Central memory CD8-positive, alpha-beta T cell (primary cell): ENCODE results near the gene DOCK1.

Experiments used
- ATAC-seq: fragments of 150-1000 bp; cut with Tn5 transposase; replicated peaks from 2 replicates; pipeline ENCODE4 v1.10.0; 2022; ENCODE audit warnings: mild to moderate bottlenecking, moderate FRiP score, moderate number of reproducible peaks; ENCODE audit not compliant: poor library complexity, severe bottlenecking; ENCODE audit errors: extremely low read depth
- DNase-seq, 2 donors: peaks; one replicate each; pipeline ENCODE4 v3.0.0; 2021; ENCODE audit warnings: low spot score in 2 of 2
- H3K27ac Mint-ChIP-seq: one replicate; pipeline ENCODE4 v1.8.0; 2022; ENCODE audit warnings: low read depth, mild to moderate bottlenecking, moderate library complexity, mixed read lengths
- H3K27me3 Mint-ChIP-seq: one replicate; pipeline ENCODE4 v1.8.0; 2022; ENCODE audit warnings: mixed read lengths
- H3K36me3 Mint-ChIP-seq: one replicate; pipeline ENCODE4 v1.8.0; 2022; ENCODE audit warnings: mild to moderate bottlenecking, moderate library complexity, mixed read lengths; ENCODE audit not compliant: insufficient read depth
- H3K4me1 Mint-ChIP-seq: one replicate; pipeline ENCODE4 v1.8.0; 2022; ENCODE audit warnings: mixed read lengths
- H3K4me3 Mint-ChIP-seq: one replicate; pipeline ENCODE4 v1.8.0; 2022; ENCODE audit warnings: mild to moderate bottlenecking, moderate library complexity, mixed read lengths
- H3K9me3 Mint-ChIP-seq: one replicate; pipeline ENCODE4 v1.8.0; 2022; ENCODE audit warnings: mixed read lengths

The DOCK1 gene

GRCh38 chr10:127234306-127234800 is 329.1 kb downstream of the DOCK1 start:
- DNase-seq (no peak), ATAC-seq (no peak)
- Mint-ChIP-seq H3K4me1 (no peaks in the 10 kb centered on the region), H3K4me3 (no peak overlapping the region), H3K27me3 (no peaks in the 10 kb centered on the region), H3K36me3 (no peaks in the 10 kb centered on the region), H3K9me3 (no peaks in the 10 kb centered on the region), H3K27ac (no peak overlapping the region)

GRCh38 chr10:127236266-127236665 is 331.0 kb downstream of the DOCK1 start:
- H3K9me3 Mint-ChIP-seq = no peaks in the 10 kb centered on the region
- H3K27ac Mint-ChIP-seq = no peak overlapping the region
- ATAC-seq (no peak), DNase-seq (no peak)
- no peaks in the 10 kb centered on the region for H3K4me1 Mint-ChIP-seq
- H3K4me3 Mint-ChIP-seq = no peak overlapping the region
- H3K27me3 Mint-ChIP-seq = peaks cover 3% of the 10 kb centered on the region
- H3K36me3 Mint-ChIP-seq = no peaks in the 10 kb centered on the region

- Mint-ChIP-seq H3K36me3 (peaks cover 1% of the 10 kb centered on the region), H3K4me1 (no peaks in the 10 kb centered on the region), H3K27me3 (peaks cover 8% of the 10 kb centered on the region), H3K9me3 (no peaks in the 10 kb centered on the region), H3K27ac (no peak overlapping the region), H3K4me3 (no peak overlapping the region)
- DNase-seq = no peak
- no peak for ATAC-seq
Observed at GRCh38 chr10:127242914-127243313, 337.7 kb downstream of the DOCK1 start.

- Mint-ChIP-seq H3K27me3 (peaks cover 8% of the 10 kb centered on the region), H3K36me3 (peaks cover 1% of the 10 kb centered on the region), H3K27ac (no peak overlapping the region), H3K4me1 (no peaks in the 10 kb centered on the region), H3K4me3 (no peak overlapping the region), H3K9me3 (no peaks in the 10 kb centered on the region)
- DNase-seq (no peak), ATAC-seq (no peak)
Observed at GRCh38 chr10:127243490-127244272, 338.5 kb downstream of the DOCK1 start.

GRCh38 chr10:127245456-127245855 is 340.2 kb downstream of the DOCK1 start:
- no peaks in the 10 kb centered on the region for H3K9me3 Mint-ChIP-seq
- no peak overlapping the region for H3K27ac Mint-ChIP-seq

GRCh38 chr10:127250031-127250430 is 344.8 kb downstream of the DOCK1 start:
- DNase-seq (no peak), ATAC-seq (no peak)
- Mint-ChIP-seq H3K27me3 (no peaks in the 10 kb centered on the region), H3K4me3 (no peak overlapping the region), H3K4me1 (peaks cover 13% of the 10 kb centered on the region), H3K36me3 (peaks cover 1% of the 10 kb centered on the region), H3K27ac (no peak overlapping the region), H3K9me3 (no peaks in the 10 kb centered on the region)

More at GRCh38 chr10:127245456-127245855, 340.2 kb downstream of the DOCK1 start:
- no peak for ATAC-seq
- Mint-ChIP-seq H3K4me3 (no peak overlapping the region), H3K36me3 (peaks cover 1% of the 10 kb centered on the region), H3K27me3 (peaks cover 8% of the 10 kb centered on the region), H3K4me1 (no peaks in the 10 kb centered on the region)
- no peak for DNase-seq

GRCh38 chr10:127252818-127253217 is 347.6 kb downstream of the DOCK1 start:
- H3K27ac Mint-ChIP-seq = no peak overlapping the region
- no peak for DNase-seq
- H3K36me3 Mint-ChIP-seq = no peaks in the 10 kb centered on the region
- no peaks in the 10 kb centered on the region for H3K9me3 Mint-ChIP-seq
- H3K4me3 Mint-ChIP-seq = no peak overlapping the region
- no peaks in the 10 kb centered on the region for H3K27me3 Mint-ChIP-seq
- peaks cover 13% of the 10 kb centered on the region for H3K4me1 Mint-ChIP-seq
- no peak for ATAC-seq

- H3K27ac Mint-ChIP-seq = no peak overlapping the region
- no peaks in the 10 kb centered on the region for H3K27me3 Mint-ChIP-seq
- H3K4me3 Mint-ChIP-seq = peak overlapping the region; percentile 59
- H3K9me3 Mint-ChIP-seq = no peaks in the 10 kb centered on the region
- peak; percentile 66 for ATAC-seq
- H3K36me3 Mint-ChIP-seq = no peaks in the 10 kb centered on the region
- no peak for DNase-seq
- H3K4me1 Mint-ChIP-seq = peaks cover 13% of the 10 kb centered on the region
Observed at GRCh38 chr10:127254276-127254675, 349.0 kb downstream of the DOCK1 start.

- Mint-ChIP-seq H3K4me3 (no peak overlapping the region), H3K4me1 (peaks cover 18% of the 10 kb centered on the region), H3K27me3 (no peaks in the 10 kb centered on the region), H3K9me3 (peaks cover 18% of the 10 kb centered on the region), H3K27ac (no peak overlapping the region), H3K36me3 (no peaks in the 10 kb centered on the region)
- DNase-seq = no peak
- no peak for ATAC-seq
Observed at GRCh38 chr10:127257395-127257794, 352.2 kb downstream of the DOCK1 start.

- H3K9me3 Mint-ChIP-seq = peaks cover 18% of the 10 kb centered on the region
- ATAC-seq = no peak
Observed at GRCh38 chr10:127259347-127259746, 354.1 kb downstream of the DOCK1 start.

GRCh38 chr10:127262606-127263005 is 357.4 kb downstream of the DOCK1 start:
- Mint-ChIP-seq H3K4me3 (no peak overlapping the region), H3K4me1 (peaks cover 5% of the 10 kb centered on the region), H3K36me3 (no peaks in the 10 kb centered on the region), H3K27me3 (no peaks in the 10 kb centered on the region), H3K27ac (no peak overlapping the region), H3K9me3 (peaks cover 18% of the 10 kb centered on the region)
- DNase-seq (no peak), ATAC-seq (no peak)

More at GRCh38 chr10:127259347-127259746, 354.1 kb downstream of the DOCK1 start:
- Mint-ChIP-seq H3K4me1 (peaks cover 12% of the 10 kb centered on the region), H3K27ac (no peak overlapping the region), H3K4me3 (no peak overlapping the region), H3K27me3 (no peaks in the 10 kb centered on the region), H3K36me3 (no peaks in the 10 kb centered on the region)
- no peak for DNase-seq

DNA sequence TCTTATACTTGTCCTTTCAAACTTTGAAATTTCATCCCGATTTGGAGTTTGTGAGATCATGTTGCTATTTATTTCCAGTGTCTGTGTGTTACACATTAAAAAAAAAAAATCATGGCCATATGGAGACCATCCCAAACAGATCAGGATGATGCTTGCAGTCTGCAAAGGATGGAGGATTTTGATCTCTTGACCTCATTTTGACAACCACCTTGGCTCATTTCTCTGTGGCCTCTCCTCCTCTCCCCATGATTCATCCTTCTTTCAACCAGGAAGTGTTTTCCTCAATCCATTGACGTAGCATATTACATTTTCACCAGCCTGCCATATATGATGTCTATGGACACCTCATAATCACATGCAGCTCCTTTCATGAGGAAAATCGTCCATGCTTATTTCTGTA is 360.1 kb downstream of the DOCK1 start:
- DNase-seq (no peak), ATAC-seq (no peak)
- Mint-ChIP-seq H3K4me1 (peaks cover 5% of the 10 kb centered on the region), H3K27me3 (no peaks in the 10 kb centered on the region), H3K27ac (no peak overlapping the region), H3K9me3 (peaks cover 14% of the 10 kb centered on the region), H3K36me3 (no peaks in the 10 kb centered on the region), H3K4me3 (no peak overlapping the region)

GRCh38 chr10:127266431-127266830 is 361.2 kb downstream of the DOCK1 start:
- Mint-ChIP-seq H3K4me1 (no peaks in the 10 kb centered on the region), H3K36me3 (no peaks in the 10 kb centered on the region), H3K4me3 (no peak overlapping the region), H3K9me3 (peaks cover 5% of the 10 kb centered on the region), H3K27me3 (no peaks in the 10 kb centered on the region), H3K27ac (no peak overlapping the region)
- ATAC-seq (no peak), DNase-seq (no peak)
